Ovary (tissue), 3 donors: ENCODE results near the gene TMEM63C.

ENCODE experiments used
- EP300 ChIP-seq: sonication (generic); formaldehyde crosslinking; IDR thresholded peaks from one replicate; pipeline ENCODE4 v1.6.1; 2017; ENCODE audit warnings: antibody characterized with exemption
- TF ChIP-seq, protein P1 (sequence below), 3 donors: fragments of 450-650 bp in 2 of 3; fragments of 200-600 bp in 1 of 3; IDR thresholded peaks; one replicate each; pipeline versions ENCODE4 v1.5.1 to v1.8.0; 2016 to 2022; ENCODE audit warnings: antibody characterized with exemption in 3 of 3, mild to moderate bottlenecking in 1 of 3
- donor health status: DM: no; HTN: no; CAD: no.

GRCh38 chr14:77205566-77205965, 24.0 kb downstream of the TMEM63C start:
- TF ChIP-seq, protein P1, sequence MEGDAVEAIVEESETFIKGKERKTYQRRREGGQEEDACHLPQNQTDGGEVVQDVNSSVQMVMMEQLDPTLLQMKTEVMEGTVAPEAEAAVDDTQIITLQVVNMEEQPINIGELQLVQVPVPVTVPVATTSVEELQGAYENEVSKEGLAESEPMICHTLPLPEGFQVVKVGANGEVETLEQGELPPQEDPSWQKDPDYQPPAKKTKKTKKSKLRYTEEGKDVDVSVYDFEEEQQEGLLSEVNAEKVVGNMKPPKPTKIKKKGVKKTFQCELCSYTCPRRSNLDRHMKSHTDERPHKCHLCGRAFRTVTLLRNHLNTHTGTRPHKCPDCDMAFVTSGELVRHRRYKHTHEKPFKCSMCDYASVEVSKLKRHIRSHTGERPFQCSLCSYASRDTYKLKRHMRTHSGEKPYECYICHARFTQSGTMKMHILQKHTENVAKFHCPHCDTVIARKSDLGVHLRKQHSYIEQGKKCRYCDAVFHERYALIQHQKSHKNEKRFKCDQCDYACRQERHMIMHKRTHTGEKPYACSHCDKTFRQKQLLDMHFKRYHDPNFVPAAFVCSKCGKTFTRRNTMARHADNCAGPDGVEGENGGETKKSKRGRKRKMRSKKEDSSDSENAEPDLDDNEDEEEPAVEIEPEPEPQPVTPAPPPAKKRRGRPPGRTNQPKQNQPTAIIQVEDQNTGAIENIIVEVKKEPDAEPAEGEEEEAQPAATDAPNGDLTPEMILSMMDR (IDR thresholded peaks at IDR 0.05): no peak
- no peak for TF ChIP-seq EP300
